ACHN (cell line): ENCODE results near the gene FKBP15.
"Not testable (repeated sequence)": the region's sequence is repeated elsewhere in the genome, so short reads cannot be mapped to it uniquely, and the experiment has no call there.

Experiments
- DNase-seq: peaks from one replicate; pipeline ENCODE4 v3.0.0-alpha.2; 2015
- in situ Hi-C: cut with HindIII; loops from 2 replicates; pipeline ENCODE4 v1.10.0; 2017; ENCODE audit warnings: low sequenced_read_pairs, low pct_ligation_motif_present, low pct_unique_long_range_greater_than_20kb

Gene FKBP15

DNA sequence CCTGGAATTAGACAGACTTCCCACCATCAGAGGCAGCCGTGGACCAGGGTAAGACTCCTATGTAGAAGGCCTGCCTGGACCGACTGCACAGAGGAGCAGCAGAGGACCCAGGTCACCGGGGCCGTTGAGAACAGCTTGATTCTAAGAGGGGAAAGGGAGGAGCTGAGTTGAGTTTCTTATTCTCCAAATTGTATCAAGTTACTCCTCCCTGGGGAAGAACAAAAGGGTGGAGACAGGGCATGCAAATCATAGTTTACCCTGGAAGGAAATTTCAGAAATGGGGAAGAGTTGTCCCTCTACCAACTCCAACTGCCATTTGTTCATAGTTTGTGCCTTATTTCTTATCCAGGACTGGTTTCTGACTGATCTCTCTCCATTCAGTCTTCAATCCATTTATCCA lies 91.2 kb downstream of the FKBP15 start:
- no peak for DNase-seq
- in situ Hi-C loops, result no loop called here

- DNase-seq, result no peak
- in situ Hi-C loops, result no loop called here
Measured at GRCh38 chr9:113129466-113129865, 91.6 kb downstream of the FKBP15 start.

GRCh38 chr9:113125386-113126035 lies 95.6 kb downstream of the FKBP15 start:
- in situ Hi-C loops, result no loop called here
- no peak for DNase-seq

DNA sequence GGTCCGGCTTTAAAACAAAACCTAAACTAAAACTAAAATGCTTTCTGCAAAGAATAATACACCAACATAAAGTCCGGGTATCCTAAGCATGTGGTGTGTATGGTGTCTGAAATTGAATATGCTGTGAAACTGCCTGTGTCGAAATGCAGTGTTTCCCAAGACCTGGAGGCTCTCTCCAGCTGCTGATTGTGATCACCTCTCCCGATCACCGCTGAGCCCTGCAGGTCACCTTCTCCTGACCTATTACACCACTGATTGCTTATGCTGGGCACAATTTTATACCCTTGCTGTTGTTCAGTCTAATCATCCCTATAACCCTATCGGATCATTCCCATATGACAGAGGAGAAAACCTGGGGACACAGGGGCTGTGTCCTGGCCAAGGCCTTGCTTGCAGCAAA lies 102.2 kb downstream of the FKBP15 start:
- in situ Hi-C loops, DNase-seq: not testable (repeated sequence)
